HL-60 (cell line): ENCODE data around the gene CARD14.

Experiments
- GABPA ChIP-seq: IDR thresholded peaks from 2 replicates; pipeline ENCODE4 v1.6.1; 2012; ENCODE audit warnings: low read depth
- POLR2AphosphoS5 ChIP-seq: IDR thresholded peaks from 2 replicates; pipeline ENCODE4 v1.6.1; 2012; ENCODE audit warnings: low read depth
- SPI1 ChIP-seq: IDR thresholded peaks from 2 replicates; pipeline ENCODE4 v1.6.1; 2012; ENCODE audit warnings: low read depth, mild to moderate bottlenecking, borderline replicate concordance
- TF ChIP-seq, protein P1 (sequence below): IDR thresholded peaks from one replicate; pipeline ENCODE4 v1.5.1; 2011; ENCODE audit warnings: low read length, control low read depth, inconsistent platforms; ENCODE audit not compliant: insufficient read depth
- TF ChIP-seq, protein P2 (sequence below): IDR thresholded peaks from 2 replicates; pipeline ENCODE4 v1.6.1; 2012; ENCODE audit warnings: low read depth; ENCODE audit not compliant: insufficient replicate concordance

DNA sequence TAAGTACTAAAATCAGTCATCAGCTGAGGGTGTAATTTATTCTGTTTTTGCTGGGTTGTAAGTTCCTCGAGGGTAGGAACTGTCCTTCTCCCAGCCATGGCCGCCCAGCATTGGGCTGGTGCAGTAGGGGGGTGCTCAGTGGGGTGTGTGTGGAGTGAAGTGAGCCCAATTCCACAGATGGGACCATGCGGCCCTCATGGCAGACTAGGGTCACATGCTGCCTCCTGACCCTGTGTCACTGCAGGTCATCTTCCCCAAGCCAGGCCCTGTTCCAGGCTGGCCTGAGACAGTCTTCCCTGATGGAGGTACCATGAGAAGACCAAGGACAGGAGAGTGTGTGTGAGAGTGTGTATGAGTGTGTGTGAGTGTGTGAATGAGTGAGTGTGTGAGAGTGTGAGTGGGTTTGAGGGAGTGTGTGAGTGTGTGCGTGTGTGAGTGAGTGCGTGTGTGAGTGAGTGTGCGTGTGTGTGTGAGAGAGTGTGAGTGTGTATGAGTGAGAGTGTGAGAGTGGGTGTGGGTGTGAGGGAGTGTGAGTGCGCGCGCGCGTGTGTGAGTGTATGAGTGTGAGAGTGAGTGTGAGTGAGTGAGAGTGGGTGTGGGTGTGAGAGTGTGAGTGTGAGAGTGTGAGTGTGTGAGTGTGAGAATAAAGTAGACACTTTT is 54.1 kb downstream of the CARD14 start:
- TF ChIP-seq, protein P1, sequence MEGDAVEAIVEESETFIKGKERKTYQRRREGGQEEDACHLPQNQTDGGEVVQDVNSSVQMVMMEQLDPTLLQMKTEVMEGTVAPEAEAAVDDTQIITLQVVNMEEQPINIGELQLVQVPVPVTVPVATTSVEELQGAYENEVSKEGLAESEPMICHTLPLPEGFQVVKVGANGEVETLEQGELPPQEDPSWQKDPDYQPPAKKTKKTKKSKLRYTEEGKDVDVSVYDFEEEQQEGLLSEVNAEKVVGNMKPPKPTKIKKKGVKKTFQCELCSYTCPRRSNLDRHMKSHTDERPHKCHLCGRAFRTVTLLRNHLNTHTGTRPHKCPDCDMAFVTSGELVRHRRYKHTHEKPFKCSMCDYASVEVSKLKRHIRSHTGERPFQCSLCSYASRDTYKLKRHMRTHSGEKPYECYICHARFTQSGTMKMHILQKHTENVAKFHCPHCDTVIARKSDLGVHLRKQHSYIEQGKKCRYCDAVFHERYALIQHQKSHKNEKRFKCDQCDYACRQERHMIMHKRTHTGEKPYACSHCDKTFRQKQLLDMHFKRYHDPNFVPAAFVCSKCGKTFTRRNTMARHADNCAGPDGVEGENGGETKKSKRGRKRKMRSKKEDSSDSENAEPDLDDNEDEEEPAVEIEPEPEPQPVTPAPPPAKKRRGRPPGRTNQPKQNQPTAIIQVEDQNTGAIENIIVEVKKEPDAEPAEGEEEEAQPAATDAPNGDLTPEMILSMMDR, result no peak
- TF ChIP-seq POLR2AphosphoS5, result no peak
- TF ChIP-seq SPI1, result no peak
- no peak for TF ChIP-seq GABPA
- TF ChIP-seq, protein P2, sequence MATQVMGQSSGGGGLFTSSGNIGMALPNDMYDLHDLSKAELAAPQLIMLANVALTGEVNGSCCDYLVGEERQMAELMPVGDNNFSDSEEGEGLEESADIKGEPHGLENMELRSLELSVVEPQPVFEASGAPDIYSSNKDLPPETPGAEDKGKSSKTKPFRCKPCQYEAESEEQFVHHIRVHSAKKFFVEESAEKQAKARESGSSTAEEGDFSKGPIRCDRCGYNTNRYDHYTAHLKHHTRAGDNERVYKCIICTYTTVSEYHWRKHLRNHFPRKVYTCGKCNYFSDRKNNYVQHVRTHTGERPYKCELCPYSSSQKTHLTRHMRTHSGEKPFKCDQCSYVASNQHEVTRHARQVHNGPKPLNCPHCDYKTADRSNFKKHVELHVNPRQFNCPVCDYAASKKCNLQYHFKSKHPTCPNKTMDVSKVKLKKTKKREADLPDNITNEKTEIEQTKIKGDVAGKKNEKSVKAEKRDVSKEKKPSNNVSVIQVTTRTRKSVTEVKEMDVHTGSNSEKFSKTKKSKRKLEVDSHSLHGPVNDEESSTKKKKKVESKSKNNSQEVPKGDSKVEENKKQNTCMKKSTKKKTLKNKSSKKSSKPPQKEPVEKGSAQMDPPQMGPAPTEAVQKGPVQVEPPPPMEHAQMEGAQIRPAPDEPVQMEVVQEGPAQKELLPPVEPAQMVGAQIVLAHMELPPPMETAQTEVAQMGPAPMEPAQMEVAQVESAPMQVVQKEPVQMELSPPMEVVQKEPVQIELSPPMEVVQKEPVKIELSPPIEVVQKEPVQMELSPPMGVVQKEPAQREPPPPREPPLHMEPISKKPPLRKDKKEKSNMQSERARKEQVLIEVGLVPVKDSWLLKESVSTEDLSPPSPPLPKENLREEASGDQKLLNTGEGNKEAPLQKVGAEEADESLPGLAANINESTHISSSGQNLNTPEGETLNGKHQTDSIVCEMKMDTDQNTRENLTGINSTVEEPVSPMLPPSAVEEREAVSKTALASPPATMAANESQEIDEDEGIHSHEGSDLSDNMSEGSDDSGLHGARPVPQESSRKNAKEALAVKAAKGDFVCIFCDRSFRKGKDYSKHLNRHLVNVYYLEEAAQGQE, result no peak
